Stimulated activated memory B cell treated with anti-CD40 and anti-IgM and Interleukin-4, amounts not matched to agents 10 μg/mL and 1 μg/mL and 100 μg/mL, for 72 hours (primary cell): ENCODE results near the gene STARD9.

ENCODE experiments used
- ATAC-seq: fragments of 150-1000 bp; cut with Tn5 transposase; 2 replicates; pipeline ENCODE4 v1.10.0; 2021
- H3K27ac Mint-ChIP-seq: one replicate; pipeline ENCODE4 v1.8.0; 2022; ENCODE audit warnings: mild to moderate bottlenecking, mixed read lengths
- H3K27me3 Mint-ChIP-seq: one replicate; pipeline ENCODE4 v1.8.0; 2022; ENCODE audit warnings: mixed read lengths
- H3K36me3 Mint-ChIP-seq: one replicate; pipeline ENCODE4 v1.8.0; 2022; ENCODE audit warnings: mixed read lengths
- H3K4me1 Mint-ChIP-seq: one replicate; pipeline ENCODE4 v1.8.0; 2022; ENCODE audit warnings: mixed read lengths
- H3K4me3 Mint-ChIP-seq: one replicate; pipeline ENCODE4 v1.8.0; 2022; ENCODE audit warnings: mild to moderate bottlenecking, moderate library complexity, mixed read lengths
- H3K9me3 Mint-ChIP-seq: one replicate; pipeline ENCODE4 v1.8.0; 2022; ENCODE audit warnings: mixed read lengths

The STARD9 gene

GRCh38 chr15:42716626-42717025 is 141.2 kb downstream of the STARD9 start:
- Mint-ChIP-seq H3K27me3 (no peaks in the 10 kb centered on the region), H3K4me1 (no peaks in the 10 kb centered on the region), H3K9me3 (no peaks in the 10 kb centered on the region), H3K36me3 (no peaks in the 10 kb centered on the region), H3K27ac (no peak overlapping the region), H3K4me3 (no peak overlapping the region)
- ATAC-seq, result no peak

- Mint-ChIP-seq H3K36me3 (peaks cover 7% of the 10 kb centered on the region), H3K4me3 (no peak overlapping the region)
- ATAC-seq, result no peak
Measured at GRCh38 chr15:42719043-42719442, 143.6 kb downstream of the STARD9 start.

GRCh38 chr15:42720071-42720470 is 144.7 kb downstream of the STARD9 start:
- H3K27me3 Mint-ChIP-seq, result no peaks in the 10 kb centered on the region
- ATAC-seq, result no peak
- H3K4me3 Mint-ChIP-seq, result no peak overlapping the region
- H3K9me3 Mint-ChIP-seq, result no peaks in the 10 kb centered on the region
- no peaks in the 10 kb centered on the region for H3K4me1 Mint-ChIP-seq
- H3K27ac Mint-ChIP-seq, result no peak overlapping the region
- peaks cover 16% of the 10 kb centered on the region for H3K36me3 Mint-ChIP-seq

More at GRCh38 chr15:42719043-42719442, 143.6 kb downstream of the STARD9 start:
- no peaks in the 10 kb centered on the region for H3K9me3 Mint-ChIP-seq
- no peak overlapping the region for H3K27ac Mint-ChIP-seq
- no peaks in the 10 kb centered on the region for H3K27me3 Mint-ChIP-seq
- H3K4me1 Mint-ChIP-seq, result no peaks in the 10 kb centered on the region

- no peak for ATAC-seq
- H3K36me3 Mint-ChIP-seq, result peaks cover 23% of the 10 kb centered on the region
- H3K27me3 Mint-ChIP-seq, result no peaks in the 10 kb centered on the region
- H3K4me1 Mint-ChIP-seq, result no peaks in the 10 kb centered on the region
- no peaks in the 10 kb centered on the region for H3K9me3 Mint-ChIP-seq
- H3K4me3 Mint-ChIP-seq, result no peak overlapping the region
- H3K27ac Mint-ChIP-seq, result no peak overlapping the region
Measured at GRCh38 chr15:42721016-42721415, 145.6 kb downstream of the STARD9 start.

GRCh38 chr15:42721916-42722315 is 146.5 kb downstream of the STARD9 start:
- H3K4me1 Mint-ChIP-seq, result no peaks in the 10 kb centered on the region
- no peak overlapping the region for H3K27ac Mint-ChIP-seq
- H3K9me3 Mint-ChIP-seq, result no peaks in the 10 kb centered on the region
- H3K4me3 Mint-ChIP-seq, result no peak overlapping the region
- ATAC-seq, result no peak
- H3K27me3 Mint-ChIP-seq, result no peaks in the 10 kb centered on the region
- H3K36me3 Mint-ChIP-seq, result peaks cover 23% of the 10 kb centered on the region

- peaks cover 34% of the 10 kb centered on the region for H3K36me3 Mint-ChIP-seq
- H3K9me3 Mint-ChIP-seq, result no peaks in the 10 kb centered on the region
- no peak overlapping the region for H3K27ac Mint-ChIP-seq
- no peak overlapping the region for H3K4me3 Mint-ChIP-seq
- H3K27me3 Mint-ChIP-seq, result no peaks in the 10 kb centered on the region
- H3K4me1 Mint-ChIP-seq, result no peaks in the 10 kb centered on the region
- ATAC-seq, result no peak
Measured at GRCh38 chr15:42723068-42723467, 147.7 kb downstream of the STARD9 start.

- Mint-ChIP-seq H3K4me3 (no peak overlapping the region), H3K27ac (no peak overlapping the region), H3K9me3 (no peaks in the 10 kb centered on the region), H3K4me1 (no peaks in the 10 kb centered on the region), H3K36me3 (peaks cover 46% of the 10 kb centered on the region), H3K27me3 (no peaks in the 10 kb centered on the region)
- ATAC-seq, result no peak
Measured at GRCh38 chr15:42724276-42724675, 148.9 kb downstream of the STARD9 start.

- ATAC-seq, result no peak
- Mint-ChIP-seq H3K9me3 (no peaks in the 10 kb centered on the region), H3K4me1 (no peaks in the 10 kb centered on the region), H3K4me3 (no peak overlapping the region), H3K27me3 (no peaks in the 10 kb centered on the region), H3K36me3 (peaks cover 56% of the 10 kb centered on the region), H3K27ac (no peak overlapping the region)
Measured at GRCh38 chr15:42725331-42725903, 150.0 kb downstream of the STARD9 start.

- Mint-ChIP-seq H3K4me3 (no peak overlapping the region), H3K4me1 (no peaks in the 10 kb centered on the region), H3K36me3 (peaks cover 62% of the 10 kb centered on the region), H3K27me3 (no peaks in the 10 kb centered on the region), H3K9me3 (no peaks in the 10 kb centered on the region), H3K27ac (no peak overlapping the region)
- no peak for ATAC-seq
Measured at GRCh38 chr15:42726114-42726513, 150.7 kb downstream of the STARD9 start.

- no peak for ATAC-seq
- Mint-ChIP-seq H3K9me3 (no peaks in the 10 kb centered on the region), H3K27me3 (no peaks in the 10 kb centered on the region), H3K27ac (no peak overlapping the region), H3K4me1 (no peaks in the 10 kb centered on the region), H3K4me3 (no peak overlapping the region), H3K36me3 (peaks cover 69% of the 10 kb centered on the region)
Measured at GRCh38 chr15:42727750-42728381, 152.5 kb downstream of the STARD9 start.

- peaks cover 69% of the 10 kb centered on the region for H3K36me3 Mint-ChIP-seq
- no peak overlapping the region for H3K27ac Mint-ChIP-seq
- H3K9me3 Mint-ChIP-seq, result no peaks in the 10 kb centered on the region
- H3K4me3 Mint-ChIP-seq, result no peak overlapping the region
- H3K27me3 Mint-ChIP-seq, result no peaks in the 10 kb centered on the region
- no peak for ATAC-seq
- H3K4me1 Mint-ChIP-seq, result no peaks in the 10 kb centered on the region
Measured at GRCh38 chr15:42728560-42728959, 153.2 kb downstream of the STARD9 start.

GRCh38 chr15:42728972-42729371 is 153.6 kb downstream of the STARD9 start:
- no peak for ATAC-seq
- Mint-ChIP-seq H3K27me3 (no peaks in the 10 kb centered on the region), H3K4me3 (no peak overlapping the region), H3K36me3 (peaks cover 69% of the 10 kb centered on the region), H3K4me1 (peaks cover under 1% of the 10 kb centered on the region), H3K9me3 (no peaks in the 10 kb centered on the region), H3K27ac (no peak overlapping the region)

GRCh38 chr15:42729409-42729808 is 154.0 kb downstream of the STARD9 start:
- Mint-ChIP-seq H3K4me1 (peaks cover 5% of the 10 kb centered on the region), H3K4me3 (no peak overlapping the region), H3K27me3 (no peaks in the 10 kb centered on the region), H3K27ac (no peak overlapping the region), H3K9me3 (no peaks in the 10 kb centered on the region), H3K36me3 (peaks cover 65% of the 10 kb centered on the region)
- no peak for ATAC-seq

- peaks cover 7% of the 10 kb centered on the region for H3K4me1 Mint-ChIP-seq
- peaks cover 58% of the 10 kb centered on the region for H3K36me3 Mint-ChIP-seq
- H3K4me3 Mint-ChIP-seq, result no peak overlapping the region
- no peak overlapping the region for H3K27ac Mint-ChIP-seq
- H3K9me3 Mint-ChIP-seq, result no peaks in the 10 kb centered on the region
- no peak for ATAC-seq
- H3K27me3 Mint-ChIP-seq, result no peaks in the 10 kb centered on the region
Measured at GRCh38 chr15:42730135-42730534, 154.7 kb downstream of the STARD9 start.

GRCh38 chr15:42730536-42730935 is 155.1 kb downstream of the STARD9 start:
- no peak overlapping the region for H3K4me3 Mint-ChIP-seq
- no peaks in the 10 kb centered on the region for H3K9me3 Mint-ChIP-seq
- H3K36me3 Mint-ChIP-seq, result peaks cover 54% of the 10 kb centered on the region
- no peak overlapping the region for H3K27ac Mint-ChIP-seq
- ATAC-seq, result no peak
- H3K27me3 Mint-ChIP-seq, result no peaks in the 10 kb centered on the region
- peaks cover 11% of the 10 kb centered on the region for H3K4me1 Mint-ChIP-seq

GRCh38 chr15:42731461-42731860 is 156.1 kb downstream of the STARD9 start:
- Mint-ChIP-seq H3K4me1 (peaks cover 19% of the 10 kb centered on the region), H3K36me3 (peaks cover 53% of the 10 kb centered on the region), H3K27ac (no peak overlapping the region), H3K27me3 (no peaks in the 10 kb centered on the region), H3K4me3 (no peak overlapping the region), H3K9me3 (no peaks in the 10 kb centered on the region)
- ATAC-seq, result no peak
